GM12865 (cell line): ENCODE data around the gene RAB11FIP3.
"Not testable (repeated sequence)": the region's sequence is repeated elsewhere in the genome, so short reads cannot be mapped to it uniquely, and the experiment has no call there.

Source experiments
- DNase-seq: peaks from one replicate; pipeline ENCODE4 v3.0.0; 2010; ENCODE audit warnings: low read depth
- H3K4me3 ChIP-seq: 2 replicates; pipeline ENCODE4 v1.5.1; 2011; ENCODE audit warnings: mild to moderate bottlenecking, low read depth, low read length, control low read depth
- TF ChIP-seq, protein P1 (sequence below): IDR thresholded peaks from 2 replicates; pipeline ENCODE4 v1.5.1; 2011; ENCODE audit warnings: low read length, control low read depth, low read depth, inconsistent platforms; ENCODE audit not compliant: insufficient read depth; ENCODE audit errors: missing control alignments

The RAB11FIP3 gene

DNA sequence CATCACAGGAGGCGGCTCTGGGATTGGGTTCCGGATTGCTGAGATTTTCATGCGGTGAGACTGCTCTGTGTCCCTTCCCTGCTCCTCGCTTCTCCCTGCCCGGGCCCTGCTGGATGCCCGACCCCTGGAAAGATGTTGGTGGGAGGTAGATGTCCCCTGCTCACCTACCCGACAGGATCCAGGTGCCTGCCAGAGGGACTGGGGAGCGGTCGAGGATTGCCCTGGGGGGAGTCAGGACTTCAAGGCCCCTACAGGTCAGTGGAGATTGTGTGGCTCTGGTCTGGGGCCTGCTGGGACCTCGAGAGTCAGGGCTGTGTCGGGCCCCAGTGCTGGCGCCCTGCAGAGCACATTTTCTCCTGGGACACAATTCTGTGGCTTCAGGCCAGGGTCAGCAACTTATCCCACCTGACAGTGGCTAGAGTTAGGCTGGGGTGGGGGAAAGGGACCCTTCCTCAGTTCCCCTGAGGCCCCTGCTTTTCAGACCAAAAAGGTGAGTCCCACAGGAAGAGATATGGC lies 20.4 kb upstream of the RAB11FIP3 start:
- DNase-seq = no peak
- H3K4me3 ChIP-seq = no peak overlapping the region
- TF ChIP-seq, protein P1, sequence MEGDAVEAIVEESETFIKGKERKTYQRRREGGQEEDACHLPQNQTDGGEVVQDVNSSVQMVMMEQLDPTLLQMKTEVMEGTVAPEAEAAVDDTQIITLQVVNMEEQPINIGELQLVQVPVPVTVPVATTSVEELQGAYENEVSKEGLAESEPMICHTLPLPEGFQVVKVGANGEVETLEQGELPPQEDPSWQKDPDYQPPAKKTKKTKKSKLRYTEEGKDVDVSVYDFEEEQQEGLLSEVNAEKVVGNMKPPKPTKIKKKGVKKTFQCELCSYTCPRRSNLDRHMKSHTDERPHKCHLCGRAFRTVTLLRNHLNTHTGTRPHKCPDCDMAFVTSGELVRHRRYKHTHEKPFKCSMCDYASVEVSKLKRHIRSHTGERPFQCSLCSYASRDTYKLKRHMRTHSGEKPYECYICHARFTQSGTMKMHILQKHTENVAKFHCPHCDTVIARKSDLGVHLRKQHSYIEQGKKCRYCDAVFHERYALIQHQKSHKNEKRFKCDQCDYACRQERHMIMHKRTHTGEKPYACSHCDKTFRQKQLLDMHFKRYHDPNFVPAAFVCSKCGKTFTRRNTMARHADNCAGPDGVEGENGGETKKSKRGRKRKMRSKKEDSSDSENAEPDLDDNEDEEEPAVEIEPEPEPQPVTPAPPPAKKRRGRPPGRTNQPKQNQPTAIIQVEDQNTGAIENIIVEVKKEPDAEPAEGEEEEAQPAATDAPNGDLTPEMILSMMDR = no peak

DNA sequence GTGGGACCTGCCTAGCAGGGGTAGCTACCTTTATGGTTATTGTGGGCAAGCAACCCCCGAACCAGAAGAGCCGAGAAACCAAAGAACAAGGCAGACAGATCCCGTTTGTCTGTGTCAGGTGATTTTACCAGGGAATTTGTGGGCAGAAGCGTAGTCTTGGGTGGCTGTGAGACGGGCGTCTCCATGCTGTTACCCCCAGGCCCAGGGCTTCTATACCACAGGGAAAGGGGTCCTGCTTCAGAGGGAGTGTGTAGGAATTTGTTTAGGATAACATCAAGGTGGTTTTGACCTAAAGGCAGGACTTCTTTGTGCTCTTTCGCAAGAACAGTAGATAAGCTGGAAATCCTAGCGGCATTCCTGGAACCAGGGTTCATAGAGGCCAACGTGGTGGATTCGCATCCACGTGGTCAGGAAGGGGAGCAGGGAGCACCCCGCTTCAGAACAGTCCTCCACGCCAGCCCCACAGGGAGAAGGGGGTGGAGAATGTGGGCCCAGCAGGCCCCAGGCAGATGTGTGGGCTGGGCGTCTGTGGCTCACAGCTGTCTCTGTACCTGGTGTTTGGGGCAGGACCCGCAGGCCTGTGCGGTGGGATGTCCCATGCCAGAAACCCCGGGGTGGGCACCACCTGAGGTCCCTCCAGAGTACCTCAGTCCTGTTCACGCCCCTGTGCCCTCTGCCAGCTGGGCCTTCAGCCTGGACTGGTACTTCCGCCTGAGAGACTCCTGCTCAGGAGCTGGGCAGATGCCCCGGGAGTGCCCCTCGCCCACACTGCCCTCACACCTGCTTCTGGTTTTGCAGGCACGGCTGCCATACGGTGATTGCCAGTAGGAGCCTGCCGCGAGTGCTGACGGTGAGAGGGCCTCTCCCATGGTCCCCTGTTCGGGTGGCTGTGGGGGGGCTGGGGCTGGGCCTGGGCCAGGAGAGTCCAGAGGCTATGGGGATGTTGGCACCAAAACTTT lies 19.6 kb upstream of the RAB11FIP3 start:
- TF ChIP-seq, protein P1 = no peak
- no peak overlapping the region for H3K4me3 ChIP-seq
- no peak for DNase-seq

DNA sequence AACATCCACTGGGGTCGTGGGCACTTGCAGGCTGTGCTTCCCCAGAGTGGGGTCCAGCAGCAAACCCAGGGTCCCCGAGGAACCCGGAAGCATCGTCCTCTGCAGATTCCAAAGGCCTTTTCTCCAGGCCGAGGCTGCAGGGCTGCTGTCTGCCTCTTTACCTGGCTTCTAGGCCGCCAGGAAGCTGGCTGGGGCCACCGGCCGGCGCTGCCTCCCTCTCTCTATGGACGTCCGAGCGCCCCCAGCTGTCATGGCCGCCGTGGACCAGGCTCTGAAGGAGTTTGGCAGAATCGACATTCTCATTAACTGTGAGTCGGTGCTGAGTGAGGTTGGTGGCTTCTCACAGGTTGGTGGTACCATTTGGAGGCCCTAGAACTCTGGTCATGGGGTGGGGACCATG lies 18.2 kb upstream of the RAB11FIP3 start:
- TF ChIP-seq, protein P1 = no peak
- H3K4me3 ChIP-seq = no peak overlapping the region

DNA sequence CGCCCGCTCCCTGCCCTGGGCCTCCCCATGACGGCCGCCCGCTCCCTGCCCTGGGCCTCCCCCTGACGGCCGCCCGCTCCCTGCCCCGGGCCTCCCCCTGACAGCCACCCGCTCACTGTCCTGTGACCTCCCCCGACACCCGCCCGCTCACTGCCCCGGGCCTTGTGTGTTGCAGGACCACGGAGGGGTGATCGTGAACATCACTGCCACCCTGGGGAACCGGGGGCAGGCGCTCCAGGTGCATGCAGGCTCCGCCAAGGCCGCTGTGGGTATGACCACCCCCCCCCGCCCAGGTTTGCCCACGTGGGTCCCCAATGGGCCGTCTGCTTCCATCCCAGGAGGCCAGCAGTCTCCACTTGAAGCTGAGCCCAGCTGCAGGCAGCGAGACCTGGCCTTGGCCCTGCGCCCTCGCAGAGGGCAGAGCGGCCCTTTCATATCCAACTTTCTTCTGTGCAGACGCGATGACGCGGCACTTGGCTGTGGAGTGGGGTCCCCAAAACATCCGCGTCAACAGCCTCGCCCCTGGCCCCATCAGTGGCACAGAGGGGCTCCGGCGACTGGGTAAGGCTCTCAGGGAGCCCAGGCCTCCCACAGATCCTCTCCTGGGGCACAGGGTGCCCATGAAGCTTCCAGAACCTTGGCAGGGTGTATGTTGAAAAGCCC lies 14.8 kb upstream of the RAB11FIP3 start:
- DNase-seq = no peak
- TF ChIP-seq, protein P1 = no peak
- no peak overlapping the region for H3K4me3 ChIP-seq

More for the DNA sequence above, 18.2 kb upstream of the RAB11FIP3 start:
- DNase-seq = no peak

DNA sequence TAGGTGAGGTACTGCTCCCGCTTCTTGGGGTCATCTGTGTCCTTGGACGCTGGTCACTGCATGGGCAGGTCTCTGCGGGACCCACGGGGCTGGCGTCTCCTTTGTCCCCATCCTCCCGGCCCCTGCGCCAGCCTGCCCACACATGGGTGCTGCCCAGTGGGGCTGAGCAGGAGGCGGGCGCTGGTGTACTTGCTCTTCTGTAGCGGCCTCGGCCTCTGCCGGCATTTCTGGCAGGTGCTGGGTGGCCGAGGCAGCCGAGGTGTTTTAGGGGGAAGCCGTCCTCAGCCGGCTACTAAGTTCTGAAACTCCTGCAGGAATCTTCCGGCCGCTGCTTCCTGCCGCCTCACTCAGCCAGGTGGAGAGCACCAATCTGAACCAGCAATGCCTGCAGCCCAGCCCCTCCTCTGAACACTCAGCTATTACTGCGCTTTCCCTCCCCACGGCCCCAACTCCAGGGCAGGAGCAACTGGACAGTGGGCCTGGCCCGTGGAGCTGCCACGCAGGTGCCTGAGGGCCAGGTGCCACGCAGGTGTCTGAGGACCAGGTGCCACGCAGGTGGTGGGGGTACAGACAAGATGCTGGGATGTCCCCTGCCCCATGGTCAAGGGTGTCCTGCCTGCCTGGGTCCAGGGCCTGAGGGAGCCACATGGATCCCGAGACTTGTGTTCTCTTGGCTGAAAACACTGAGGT lies 13.7 kb upstream of the RAB11FIP3 start:
- TF ChIP-seq, protein P1 = no peak
- no peak overlapping the region for H3K4me3 ChIP-seq
- DNase-seq = no peak

DNA sequence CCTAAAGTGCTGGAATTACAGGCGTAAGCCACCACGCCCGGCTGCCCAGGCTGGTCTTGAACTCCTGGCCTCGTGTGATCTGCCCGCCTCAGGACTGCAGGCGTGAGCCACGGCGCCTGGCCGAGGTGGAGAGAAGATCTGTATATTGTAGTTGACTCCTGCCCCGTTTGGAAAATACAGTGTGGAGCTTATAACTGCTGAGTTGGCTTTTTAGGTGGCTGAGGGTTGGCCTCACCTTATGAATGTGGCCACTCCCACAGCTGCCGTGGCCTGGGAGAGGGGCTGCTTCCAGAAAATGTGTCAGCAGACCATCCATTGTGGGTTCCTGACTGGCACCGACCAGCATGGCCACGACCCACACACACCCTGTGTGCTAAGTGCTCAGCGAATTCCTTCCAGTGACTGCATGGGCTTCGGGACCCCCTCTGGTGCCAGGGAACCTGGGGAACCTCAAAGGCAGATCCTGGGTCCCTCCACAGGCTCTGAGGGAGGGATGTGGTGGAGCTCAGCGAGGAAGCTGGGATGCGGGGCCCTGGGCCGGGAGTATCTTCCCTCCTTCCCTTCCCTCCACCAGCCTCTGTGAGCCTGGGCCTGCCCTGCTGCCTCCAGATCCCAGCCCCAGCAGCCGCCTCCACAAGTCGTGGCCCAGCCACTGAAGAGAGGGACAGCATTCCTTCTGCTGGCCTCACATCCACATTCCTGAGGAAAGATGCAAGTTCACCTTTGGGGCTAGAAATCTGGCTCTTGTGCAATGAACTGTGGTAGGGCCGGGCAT lies 10.9 kb upstream of the RAB11FIP3 start:
- no peak overlapping the region for H3K4me3 ChIP-seq
- DNase-seq = no peak
- TF ChIP-seq, protein P1 = no peak

DNA sequence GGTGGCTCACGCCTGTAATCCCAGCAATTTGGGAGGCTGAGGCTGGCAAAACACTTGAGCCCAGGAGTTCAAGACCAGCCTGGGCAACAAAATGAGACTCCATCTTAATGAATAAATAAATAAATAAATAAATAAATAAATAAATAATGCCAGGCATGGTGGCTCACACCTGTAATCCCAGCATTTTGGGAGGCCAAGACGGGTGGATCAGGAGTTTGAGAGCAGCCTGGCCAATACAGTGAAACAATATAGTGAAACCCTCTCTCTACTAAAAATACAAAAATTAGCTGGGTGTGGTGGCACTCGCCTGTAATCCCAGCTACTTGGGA lies 10.3 kb upstream of the RAB11FIP3 start:
- not testable (repeated sequence) for H3K4me3 ChIP-seq, DNase-seq

DNA sequence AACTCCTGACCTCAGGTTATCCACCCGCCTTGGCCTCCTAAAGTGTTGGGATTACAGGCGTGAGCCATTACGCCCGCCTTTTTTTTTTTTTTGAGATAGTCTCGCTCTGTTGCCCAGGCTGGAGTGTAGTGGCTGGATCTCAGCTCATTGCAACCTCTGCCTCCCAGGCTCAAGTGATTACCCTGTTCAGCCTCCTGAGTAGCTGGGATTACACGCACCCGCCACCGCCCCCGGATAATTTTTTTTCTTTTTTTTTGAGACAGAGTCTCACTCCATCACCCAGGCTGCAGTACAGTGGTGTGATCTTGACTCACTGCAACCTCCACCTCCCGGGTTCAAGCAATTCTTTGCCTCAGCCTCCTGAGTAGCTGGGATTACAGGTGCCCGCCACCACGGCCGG lies 3.3 kb upstream of the RAB11FIP3 start:
- DNase-seq, H3K4me3 ChIP-seq: not testable (repeated sequence)
